CD4-positive, alpha-beta T cell treated with Interleukin-17A for 1 hour (primary cell): ENCODE results near the gene LITAF.

Experiments used
- DNase-seq: peaks from one replicate; pipeline ENCODE4 v3.0.0-alpha.2; 2020

LITAF gene

DNA sequence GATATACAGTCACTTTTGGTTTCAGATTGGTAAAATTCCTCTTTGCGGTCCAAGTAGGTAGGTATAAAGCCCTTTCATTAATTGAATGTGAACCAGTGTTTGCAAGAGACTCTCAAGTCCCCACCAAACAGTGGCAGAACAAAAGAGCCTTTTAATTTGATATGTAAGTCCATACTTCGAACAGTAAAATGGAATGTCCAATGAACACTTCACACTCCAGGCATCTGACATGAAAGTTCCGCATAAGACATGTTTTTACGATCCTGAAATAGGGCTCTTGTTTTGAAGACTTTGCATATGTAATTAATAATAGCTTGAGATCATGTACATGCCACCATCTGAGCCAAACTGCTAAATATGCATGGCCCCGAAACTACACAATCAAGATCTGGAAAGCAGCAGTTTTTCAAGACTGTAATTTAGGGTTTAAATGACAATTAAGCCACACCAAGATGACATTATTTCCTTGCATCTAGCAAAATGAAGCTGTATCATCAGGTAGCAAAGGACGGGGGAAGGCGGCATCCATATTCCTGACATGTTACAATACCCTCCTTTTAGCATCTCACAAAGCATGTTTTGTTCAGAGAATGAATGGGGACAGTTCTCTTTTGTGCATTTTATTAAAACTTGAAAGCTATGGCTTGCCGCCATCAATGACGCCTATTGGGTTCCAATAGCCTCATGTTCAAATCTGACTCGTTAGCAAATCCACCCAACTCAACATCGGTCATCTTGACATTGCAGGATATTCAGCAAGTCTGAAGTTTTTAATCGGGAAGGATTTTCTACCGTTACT lies 39.4 kb downstream of the LITAF start:
- no peak for DNase-seq

DNA sequence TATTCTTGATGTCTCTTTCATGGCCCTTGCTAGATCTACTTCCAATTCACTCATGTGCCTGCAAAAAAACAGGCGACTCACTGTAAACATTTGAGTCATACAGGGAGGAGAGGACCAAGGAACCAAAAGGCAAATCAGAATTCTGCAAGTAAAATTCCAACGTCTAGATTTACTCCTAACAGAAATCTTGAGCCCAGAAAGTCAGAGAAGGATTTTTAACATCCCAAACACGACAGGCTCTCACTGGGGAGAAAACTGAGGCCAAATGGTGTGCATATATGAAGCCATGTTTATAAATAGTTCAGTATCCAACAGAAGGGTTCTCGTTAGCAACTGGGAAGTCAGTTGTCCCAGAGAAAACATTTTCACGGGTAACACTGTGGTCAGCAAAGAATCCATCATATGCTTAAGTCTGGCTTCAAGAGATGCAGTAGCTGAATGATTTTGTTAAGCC lies 40.1 kb downstream of the LITAF start:
- no peak for DNase-seq

DNA sequence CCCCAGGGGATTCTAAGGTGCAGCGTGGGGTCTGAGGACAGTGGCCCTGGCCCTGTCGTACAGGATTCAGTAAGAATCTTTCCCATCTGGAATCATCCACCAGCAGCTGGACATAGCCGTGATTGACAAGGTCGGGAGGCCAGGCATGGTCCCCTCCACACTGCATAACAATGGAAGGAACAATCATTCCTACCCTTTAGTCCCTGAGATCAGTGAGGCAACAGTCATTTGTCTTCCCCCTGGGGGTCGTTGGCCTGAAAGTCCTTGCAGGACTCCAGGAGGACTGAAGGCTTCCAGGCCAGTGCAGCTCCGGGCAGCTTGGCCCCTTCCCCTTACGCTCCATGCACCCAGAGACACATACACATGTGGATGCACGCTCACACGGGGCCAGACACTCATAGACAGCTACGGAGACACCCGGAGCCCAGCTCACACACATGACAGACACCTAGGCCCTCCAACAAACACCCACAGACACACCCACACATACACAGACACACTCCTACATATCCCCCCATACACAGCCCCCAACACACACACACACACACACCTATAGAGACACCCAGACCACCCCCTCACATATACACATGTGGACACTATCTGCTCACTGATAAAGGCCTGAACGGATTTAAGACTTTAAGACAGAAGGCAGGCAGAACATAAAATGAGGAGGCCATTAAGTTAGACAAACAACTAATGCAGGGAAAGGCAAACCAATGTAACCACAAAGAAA lies 42.9 kb downstream of the LITAF start:
- DNase-seq = no peak

DNA sequence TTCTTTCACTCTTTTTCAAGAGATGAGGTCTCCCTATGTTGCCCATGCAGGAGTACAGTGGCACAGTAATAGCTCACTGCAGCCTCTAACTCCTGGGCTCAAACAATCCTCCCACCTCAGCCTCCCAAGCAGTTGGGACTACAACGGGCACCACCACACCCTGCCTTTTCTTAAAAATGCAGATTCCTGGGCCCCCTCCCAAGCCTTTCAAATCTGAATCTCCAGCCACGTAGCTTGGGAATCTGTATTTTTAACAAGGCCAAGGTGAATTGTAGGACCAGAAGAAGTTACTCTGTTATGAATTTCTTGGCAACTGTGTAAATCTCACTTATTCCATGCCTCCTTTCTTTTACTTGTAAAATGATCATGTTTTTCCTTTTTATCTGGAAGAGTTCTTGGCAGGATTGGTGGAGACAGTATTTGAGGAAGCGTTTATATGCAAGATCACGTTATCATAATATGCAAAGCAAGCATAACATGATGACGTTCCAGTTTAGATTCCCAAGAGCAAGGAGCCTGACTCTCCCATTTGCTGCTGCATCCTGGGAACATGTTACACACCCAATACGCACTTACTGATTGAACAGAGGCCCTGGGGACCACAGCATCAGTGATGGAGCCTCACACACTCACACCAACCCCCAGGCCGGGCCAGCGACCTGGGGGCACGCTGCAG lies 44.5 kb downstream of the LITAF start:
- DNase-seq = no peak

DNA sequence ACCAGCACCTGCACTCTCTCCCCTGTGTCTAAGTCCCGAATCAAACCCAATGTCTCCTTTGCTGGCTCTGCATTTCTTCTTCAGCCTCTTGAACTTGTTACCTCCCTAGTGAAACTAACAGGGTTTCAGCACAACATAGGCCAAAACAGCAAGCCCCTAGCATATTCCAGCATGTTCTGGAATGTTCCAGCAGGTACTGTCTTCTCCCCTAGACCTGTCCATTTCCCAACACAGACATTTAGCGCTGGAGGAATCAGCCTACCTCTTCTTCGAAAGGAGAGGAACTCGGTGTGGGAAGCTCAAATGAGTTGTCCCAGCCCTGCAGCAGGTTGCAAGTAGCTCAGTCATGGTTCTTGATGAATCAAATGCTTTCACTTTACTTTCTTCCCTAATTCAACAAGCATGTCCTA lies 47.1 kb downstream of the LITAF start:
- DNase-seq = no peak

DNA sequence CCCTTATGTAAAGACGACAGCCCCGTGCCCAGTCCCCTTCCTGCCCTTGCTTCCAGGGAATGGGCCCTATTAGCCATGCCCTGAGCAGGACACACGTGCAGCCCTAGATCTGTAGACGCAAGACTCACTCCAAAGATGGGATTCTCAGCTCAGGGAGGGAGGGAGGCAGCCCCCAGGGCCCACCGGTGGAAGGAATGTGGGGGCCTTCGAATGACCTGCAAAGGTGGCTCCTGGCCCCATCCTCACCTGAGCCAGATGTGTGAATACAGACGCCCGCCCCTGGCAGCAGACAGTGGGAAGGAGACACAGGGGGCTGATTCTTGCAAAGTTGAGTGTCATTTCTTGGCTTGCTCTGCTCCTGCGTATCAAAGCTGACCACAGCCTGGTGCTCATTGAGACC lies 47.8 kb downstream of the LITAF start:
- no peak for DNase-seq

DNA sequence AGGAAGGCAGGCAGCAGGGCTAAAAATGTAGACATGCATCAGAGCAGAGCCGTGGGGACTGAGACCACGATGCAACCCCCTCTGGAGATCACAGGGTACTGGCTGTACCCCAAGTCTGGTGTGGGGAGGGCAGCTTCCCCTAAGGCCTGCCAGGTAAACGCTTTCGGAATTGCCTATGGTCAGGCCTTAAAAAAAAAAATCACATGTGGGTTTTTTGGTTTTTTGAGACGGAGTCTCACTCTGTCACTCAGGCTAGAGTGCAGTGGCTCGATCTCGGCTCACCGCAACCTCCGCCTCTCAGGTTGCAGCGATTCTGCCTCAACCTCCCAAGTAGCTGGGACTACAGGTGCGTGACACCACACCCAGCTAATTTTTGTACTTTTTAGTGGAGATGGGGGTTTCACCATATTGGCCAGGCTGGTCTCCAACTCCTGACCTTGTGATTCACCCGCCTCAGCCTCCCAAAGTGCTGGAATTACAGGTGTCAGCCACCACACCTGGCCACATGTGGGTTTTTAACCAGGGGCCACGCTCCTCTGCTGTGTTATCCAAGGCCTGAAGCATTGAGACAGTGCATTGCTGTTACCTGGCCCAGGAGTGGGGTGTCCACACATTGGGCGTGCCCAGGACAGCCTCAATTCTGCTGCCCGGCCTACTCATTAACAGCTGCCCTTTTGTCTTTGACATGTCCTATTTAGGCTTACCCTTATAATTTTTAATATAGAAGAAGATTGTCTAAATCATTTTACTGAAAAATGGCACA lies 50.4 kb downstream of the LITAF start:
- peak; percentile 17 for DNase-seq

DNA sequence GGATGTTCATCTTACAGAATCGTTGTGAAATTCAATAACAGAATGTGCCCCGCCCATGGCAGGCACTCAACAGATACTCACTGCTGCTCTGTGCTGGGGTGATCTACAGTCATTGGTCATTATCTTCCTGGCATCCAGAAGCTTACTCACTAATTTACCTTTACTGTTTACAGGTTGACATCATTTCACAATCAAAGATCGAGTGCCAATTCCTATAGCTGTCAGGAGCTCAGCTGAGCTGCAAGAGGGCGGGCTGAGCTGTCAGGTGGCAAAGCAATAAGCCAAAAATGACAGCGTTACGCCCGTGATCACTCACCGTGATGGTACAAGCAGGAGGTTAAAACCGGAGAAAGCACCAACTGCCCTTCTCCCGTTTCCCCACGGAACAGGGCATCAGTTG lies 51.2 kb downstream of the LITAF start:
- no peak for DNase-seq

DNA sequence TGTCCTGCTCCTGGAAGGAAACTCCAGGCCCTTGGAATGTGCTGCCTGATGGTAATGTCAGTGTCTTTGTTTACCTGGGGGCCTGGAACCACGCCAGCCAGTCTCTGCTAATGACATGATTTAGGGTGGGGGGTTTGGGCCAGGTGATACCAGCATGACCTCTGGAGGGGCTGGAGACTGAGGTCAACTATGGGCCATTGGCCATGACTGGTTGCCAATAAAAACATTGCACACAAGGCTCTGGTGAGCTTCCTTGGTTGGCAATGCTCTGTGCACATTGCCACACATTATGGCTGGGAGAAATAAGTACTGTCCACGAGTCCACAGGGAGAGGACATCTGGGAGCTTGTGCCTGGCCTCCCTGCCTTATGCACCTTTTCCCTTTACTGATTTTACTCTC lies 52.5 kb downstream of the LITAF start:
- DNase-seq = no peak

DNA sequence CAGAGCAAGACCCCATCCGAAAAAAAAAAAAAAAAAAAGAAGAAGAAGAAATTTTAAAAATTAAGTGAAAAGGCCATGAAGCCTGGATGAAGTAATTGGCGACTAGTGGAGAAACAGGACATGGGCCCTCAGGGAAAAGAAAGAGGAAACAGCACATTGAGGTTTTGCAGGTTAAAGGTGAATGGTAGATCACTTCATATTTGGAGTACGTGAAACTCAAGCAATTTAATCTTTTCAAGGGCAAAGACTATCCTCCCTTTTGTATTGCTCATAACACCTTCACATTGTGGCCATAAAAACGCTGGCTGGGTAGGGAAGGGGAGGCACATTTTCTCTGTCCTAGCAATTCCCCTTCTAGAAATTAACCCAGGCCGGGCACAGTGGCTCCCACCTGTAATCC lies 53.1 kb downstream of the LITAF start:
- DNase-seq = no peak

DNA sequence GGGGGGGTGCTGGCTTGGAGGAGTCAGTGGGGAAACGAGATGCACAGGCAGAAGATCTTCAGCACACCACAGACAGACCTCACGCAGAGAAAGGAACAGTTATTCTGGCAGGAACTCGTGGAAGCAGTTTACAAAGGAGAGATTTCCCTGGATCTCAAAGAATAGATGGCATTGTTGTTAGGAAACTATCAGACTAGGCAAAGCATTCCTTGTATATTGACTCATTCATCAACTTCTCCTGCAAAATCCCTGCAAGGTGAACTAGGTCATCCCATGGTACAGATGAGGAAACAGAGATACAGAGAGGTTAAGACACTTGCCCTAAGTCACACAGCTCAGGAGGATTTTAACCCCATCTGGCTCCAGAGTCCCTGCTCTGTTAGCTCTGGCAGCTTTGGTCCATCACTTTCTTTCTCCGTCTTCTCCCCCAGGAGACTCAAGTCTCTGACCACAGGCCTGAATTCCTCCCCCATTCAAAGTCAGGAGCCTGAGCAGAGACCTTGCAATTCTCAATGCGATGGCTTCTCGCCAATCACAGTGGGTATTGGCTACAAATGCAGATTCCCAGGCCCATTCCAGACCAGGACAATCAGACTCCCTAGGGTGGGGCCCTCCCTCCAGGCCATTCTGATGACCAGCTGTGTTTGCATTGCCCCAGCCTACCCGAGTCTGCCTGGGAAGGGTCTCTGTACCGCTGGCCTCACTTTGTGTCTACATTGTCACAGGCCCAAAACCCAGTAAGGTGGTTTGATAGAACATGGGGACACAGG lies 56.4 kb downstream of the LITAF start:
- DNase-seq = no peak

DNA sequence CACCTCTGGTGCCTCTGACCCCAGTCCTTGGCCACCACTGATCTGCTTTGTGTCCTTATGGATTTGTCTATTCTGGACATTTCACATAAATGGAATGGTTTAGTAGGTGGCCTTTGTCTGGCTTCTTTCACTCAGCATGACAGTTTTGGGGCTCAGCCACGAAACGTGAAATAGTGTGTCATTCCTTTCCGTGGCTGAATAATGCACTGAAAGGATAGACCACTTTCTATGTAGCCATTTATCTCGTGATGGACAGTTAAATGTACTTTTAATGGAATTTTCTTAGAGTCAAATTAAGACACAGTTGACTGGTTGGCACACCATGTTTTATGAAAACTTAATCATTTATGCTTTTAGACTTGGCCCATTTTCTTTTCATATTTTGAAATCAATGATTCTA lies 57.4 kb downstream of the LITAF start:
- DNase-seq = no peak

DNA sequence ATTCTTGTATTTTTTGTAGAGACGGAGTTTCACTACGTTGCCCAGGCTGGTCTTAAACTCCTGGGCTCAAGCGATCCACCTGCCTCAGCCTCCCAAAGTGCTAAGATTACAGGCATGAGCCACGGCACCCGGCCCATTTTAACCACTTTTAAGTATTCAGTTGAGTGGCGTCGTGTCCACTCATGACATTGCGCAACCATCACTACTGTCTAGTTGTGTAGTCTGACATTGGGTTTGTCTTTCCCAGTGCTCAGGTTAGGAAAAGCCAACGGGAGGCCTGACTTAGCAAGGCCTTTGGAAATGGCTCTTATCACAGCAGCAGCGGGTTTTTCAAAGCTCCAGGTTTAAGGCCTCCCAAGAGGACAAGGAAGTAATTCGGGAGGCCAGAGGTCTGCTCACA lies 58.7 kb downstream of the LITAF start:
- DNase-seq = no peak

DNA sequence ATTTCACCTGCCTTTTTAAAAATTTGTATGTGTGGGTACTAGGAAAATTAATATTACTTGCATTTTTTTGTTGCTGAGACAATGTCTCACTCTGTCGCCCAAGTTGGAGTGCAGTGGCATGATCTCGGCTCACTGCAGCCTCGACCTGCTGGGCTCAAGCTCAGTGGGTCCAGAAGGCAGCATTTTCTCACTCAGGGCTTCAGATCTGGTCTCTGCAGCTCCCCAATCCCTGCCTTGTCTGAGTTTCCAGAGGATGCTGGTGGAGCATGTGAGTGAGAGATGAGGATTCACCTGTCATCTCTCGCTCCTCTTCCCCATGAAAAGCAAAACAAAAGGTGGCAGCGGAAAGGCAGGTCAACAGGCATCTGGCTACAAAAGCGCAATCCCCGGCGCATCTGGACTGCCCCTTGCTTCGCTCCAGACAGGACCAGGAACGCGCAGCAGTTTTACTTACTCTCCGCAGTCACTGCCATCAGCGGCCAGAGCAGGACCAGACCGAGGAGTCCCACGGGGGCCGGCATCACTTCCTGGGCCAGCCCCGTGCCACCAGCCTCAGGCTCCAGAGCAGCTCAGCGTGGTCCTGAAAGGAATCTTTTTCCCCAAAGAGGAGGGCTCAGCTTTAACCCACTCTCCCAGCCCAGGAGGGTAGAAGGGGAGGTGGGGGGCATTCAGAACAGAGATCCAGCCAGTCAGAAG lies 59.9 kb downstream of the LITAF start:
- no peak for DNase-seq

DNA sequence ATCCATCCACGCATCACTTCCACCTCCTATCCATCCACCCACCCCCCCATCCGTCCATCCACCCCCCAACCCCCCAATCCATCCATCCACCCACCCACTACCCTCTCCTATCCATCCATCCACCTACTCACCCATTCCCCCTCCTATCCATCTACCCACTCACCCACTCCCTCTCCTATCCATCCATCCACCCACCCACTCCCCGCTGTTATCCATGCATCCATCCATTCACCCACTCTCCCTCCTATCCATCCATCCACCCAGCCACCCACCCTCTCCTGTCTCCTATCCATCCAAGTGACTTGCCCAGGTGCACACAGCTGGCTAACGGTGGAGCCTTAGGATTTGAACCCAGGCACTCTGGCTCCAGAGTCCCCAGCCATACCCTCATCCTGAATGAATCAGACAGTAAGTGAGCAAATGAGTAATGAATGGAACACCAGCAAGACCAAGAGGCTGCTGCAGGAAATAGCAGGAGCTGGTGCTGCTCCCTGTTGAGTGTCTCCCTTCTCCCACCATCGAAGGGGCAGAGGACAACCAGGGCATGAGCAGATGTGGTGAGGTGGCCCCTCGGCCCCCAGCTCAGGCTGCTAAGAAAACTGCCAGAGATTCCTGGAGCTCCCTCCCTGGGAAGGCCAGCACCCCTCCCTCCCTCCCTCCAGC lies 62.5 kb downstream of the LITAF start:
- no peak for DNase-seq

DNA sequence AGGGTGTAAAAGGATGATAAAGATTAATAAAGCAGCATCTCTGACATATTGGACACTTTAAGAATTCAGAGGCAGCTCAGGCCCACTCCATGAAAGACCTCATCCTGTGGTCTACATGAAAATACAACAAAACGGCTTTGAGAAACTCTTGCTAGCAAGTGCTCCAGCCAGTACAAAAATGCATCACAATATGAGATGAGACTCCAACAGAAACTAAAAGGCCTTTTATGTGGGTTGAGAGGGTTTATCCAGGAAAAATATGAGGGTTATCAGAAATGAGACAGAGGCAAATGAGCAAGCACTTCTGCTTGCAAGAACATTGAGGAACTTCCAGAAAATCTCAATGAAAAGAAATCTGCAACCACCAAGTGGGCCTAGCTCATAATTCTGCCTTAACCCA lies 65.7 kb downstream of the LITAF start:
- DNase-seq = no peak

DNA sequence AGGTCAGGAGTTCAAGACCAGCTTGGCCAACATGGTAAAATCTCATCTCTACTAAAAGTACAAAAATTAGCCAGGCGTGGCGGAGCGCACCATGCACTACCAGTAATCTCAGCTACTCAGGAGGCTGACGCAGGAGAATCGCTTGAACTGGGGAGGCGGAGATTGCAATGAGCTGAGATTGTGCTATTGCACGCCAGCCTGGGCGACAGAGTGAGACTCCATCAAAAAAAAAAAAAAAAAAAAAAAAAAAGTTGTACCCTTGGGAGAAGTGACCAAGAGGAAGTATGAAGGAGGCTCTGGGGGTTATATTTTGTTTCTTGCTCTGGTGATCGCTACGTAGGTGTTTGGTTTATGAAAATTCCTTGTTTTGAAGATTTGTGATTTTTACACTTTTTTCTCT lies 66.3 kb downstream of the LITAF start:
- DNase-seq = no peak

DNA sequence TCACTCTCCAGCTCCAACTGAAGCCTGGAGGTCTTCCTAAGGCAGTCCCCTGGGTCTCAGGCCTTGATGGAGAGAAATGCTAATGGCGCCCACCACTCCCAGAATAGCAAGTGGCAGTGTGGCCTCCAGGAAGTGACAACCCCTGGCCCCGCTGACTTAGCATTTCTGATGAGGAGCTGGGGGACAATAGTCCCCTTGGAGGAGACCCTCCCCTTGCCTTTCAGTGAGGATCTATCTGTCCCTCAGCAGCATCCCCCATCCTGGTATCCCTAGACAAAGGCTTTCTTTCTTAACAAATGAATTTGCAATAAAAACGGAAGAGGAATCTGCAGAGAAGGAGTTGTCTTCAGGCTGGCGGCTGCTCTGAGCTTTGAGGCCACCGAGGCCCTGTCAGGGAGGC lies 68.8 kb downstream of the LITAF start:
- no peak for DNase-seq

DNA sequence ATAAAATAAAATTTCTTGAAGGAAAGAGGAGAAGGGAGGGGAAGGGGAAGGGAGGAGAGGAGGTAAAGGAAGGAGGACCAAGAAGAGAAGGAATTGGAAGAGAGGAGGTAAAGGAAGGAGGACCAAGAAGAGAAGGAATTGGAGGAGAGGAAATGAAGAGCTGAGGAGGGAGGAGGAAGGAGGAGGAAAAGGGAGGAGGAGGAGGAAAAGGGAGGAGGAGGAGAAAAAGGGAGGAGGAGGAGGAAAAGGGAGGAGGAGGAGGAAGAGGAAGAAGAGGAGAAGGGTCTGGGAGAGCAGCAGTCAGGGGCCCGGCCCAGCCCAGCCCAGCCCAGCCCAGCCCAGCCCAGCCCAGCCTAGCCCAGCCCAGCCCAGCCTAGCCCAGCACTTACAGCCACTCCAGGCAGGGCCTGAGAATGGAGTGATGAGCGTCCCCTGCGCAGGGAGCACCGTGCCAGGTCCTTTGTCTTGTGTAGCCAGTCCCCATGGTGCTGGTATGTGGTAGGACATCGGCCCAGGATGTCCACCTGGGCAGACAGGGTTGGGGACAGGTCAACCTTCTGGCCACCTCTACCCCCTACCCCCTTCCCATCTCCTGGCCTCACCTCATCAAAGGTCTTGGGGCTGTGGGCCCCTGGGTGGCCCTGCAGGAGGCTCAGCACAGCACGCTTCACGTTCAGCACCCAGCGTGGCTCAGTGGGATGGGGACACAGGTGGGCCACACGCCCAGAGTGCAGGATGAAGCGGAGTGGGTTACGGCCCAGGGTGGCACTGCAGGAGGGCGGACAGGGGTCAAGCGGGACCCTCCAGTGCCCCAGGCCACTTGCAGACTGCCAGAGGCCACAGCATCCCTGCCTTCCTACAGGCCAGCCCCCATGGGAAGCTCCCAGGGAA lies 70.9 kb downstream of the LITAF start:
- DNase-seq = no peak

DNA sequence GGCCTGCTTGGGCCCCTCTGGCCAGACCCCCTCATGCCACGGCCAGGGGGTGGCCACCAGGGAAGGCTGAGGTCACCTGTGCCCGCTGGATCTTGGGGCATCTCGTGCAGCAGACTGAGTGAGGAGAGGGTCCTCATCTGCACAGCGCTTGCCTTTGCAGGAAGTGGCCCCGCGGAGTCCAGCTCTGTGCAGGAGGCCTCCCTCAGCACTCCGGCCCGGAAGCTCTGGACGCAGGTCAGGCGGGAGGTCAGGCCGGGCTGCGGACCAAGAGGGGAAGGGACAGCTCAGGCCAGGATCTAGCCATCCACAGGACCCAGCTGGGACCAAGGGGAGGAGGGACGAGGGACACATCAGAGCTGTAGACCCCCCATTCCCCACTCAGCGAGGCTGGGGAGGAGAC lies 72.4 kb downstream of the LITAF start:
- no peak for DNase-seq
